ENCODE results near the gene DISC1.

Gene DISC1

DNA sequence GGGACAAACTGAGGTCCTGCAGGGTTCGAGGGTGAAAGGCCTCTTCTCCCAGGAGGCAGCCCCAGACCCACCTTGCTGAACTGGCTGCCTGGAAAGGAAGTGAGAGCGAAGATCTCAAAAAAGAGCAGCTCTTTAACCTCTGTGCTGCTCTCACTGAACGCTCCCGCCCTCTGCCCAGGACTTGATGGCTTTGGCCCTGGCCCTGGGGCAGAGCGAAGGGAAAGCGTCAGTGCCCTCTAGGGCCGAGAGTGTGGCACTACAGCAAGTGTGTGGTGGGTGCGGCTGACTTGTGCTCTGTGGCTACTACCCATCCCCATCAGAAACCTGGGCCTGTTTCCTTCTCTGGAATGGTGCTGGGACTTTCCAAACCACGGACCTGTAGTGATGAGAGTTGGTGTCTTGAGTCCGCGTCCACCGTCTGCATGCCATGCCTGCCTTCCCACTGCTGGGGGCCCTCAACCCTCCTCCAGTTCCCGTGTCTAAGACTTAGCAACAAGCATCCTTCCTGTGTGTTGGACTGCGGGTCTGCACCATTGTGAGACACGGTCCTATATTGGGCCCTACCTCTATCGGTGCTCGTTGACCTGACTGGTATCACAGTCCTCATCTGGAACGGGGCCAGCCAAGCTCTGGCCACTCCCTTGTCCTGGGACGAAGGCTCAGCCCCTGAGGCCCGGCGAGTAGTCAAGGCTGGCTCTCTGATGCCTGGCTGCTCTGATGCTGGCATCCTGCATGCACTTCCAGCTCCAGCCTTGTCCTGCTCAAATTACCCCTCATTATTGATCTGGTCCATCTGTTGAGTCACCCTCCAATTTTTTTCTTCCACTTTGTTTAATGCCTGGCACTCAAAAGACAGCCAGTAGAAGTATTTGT, 180.3 kb downstream of the DISC1 start:
- peak in 1 of 2 donors; percentile 2 for DNase-seq (ENCODE audit: low read depth in 1 of 2, low spot score in 1 of 2)

DNA sequence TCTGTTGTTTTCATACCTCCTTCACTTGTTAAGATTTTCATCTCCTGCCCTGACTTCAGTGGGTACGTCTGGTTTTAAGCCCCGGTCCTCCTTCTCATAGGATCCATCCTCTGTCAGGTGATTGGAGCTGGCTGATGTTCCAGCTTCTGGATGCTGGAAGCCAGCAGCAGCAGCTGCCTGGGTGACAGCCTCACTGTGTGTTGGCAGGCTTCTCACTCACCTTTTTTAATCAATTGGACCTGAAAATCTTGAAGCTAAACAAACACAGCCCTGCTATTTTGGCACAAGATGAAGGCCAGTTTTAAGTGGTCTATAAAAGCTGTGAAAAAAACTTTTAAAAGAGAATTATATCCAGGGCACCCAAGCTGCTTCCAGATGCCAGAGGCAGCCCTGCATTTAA, 181.0 kb downstream of the DISC1 start:
- DNase-seq (ENCODE audit: low read depth in 1 of 2, low spot score in 1 of 2): no peak

DNA sequence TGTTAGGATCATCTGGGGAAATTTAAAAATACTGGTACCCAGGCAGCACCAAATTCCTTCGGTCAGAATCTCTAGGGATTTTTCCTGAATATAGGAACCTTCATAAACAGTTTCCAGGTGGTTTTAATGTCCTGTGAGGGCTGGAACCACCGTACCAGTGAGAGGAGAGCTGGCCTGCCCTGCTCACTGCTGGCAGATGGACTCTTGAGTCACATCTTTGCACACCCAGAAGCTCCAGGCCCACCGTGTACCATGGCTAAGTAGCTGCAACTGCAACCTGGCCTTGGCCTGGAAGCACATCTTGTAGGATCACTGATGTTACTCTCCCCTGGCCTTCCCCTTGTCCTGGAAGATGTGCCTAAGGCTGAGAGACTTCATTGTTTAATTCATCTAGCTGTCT, 181.5 kb downstream of the DISC1 start:
- no peak for DNase-seq (ENCODE audit: low read depth in 1 of 2, low spot score in 1 of 2)

GRCh38 chr1:231808990-231809389, 182.4 kb downstream of the DISC1 start:
- no peak for DNase-seq (ENCODE audit: low read depth in 1 of 2, low spot score in 1 of 2)

DNA sequence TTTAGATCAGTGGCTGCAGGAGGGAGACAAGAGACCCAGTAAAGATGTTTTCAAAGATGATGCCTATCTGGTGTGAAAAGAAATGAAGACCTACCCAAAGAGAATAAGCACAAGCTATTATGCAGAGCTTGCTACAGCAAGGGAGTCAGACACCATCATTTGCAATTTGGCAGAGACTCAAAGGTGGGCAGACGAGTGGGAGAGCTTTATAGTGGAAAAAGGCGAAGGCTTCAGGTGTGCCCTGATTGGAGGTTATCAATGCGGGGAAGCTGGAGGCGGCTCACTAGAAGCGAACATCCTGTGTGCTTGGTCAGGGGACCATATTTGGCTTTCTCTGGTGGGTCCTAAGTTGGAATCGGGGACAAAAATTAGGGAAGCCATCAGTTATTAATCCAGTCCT, 183.8 kb downstream of the DISC1 start:
- DNase-seq (ENCODE audit: low read depth in 1 of 2, low spot score in 1 of 2): no peak

DNA sequence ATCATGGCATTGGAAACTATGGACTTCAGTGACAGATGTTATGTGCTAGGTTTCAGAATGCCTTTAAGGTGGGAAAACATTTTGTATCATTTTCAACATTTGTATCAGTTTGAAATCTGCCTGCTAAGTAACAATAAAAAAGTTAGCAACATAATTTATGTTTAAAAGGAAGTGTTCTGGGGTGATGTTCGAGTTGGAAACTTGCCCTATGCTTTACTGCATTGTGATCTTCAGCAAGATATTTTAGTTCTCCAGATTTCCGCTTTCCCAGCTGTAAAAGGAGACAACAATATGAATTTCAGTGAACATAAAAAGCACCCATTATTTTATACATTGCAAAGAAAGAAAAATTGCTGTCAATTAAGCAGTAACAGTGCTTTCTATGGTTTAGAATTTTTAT, 187.4 kb downstream of the DISC1 start:
- DNase-seq (ENCODE audit: low read depth in 1 of 2, low spot score in 1 of 2): no peak

- DNase-seq (ENCODE audit: low read depth in 1 of 2, low spot score in 1 of 2): no peak
Observed at GRCh38 chr1:231814521-231814920, 187.9 kb downstream of the DISC1 start.

- DNase-seq (ENCODE audit: low read depth in 1 of 2, low spot score in 1 of 2): no peak
Observed at GRCh38 chr1:231817801-231818200, 191.2 kb downstream of the DISC1 start.

- no peak for DNase-seq (ENCODE audit: low read depth in 1 of 2, low spot score in 1 of 2)
Observed at GRCh38 chr1:231818337-231818736, 191.7 kb downstream of the DISC1 start.

GRCh38 chr1:231821281-231821680, 194.7 kb downstream of the DISC1 start:
- no peak for DNase-seq (ENCODE audit: low read depth in 1 of 2, low spot score in 1 of 2)

DNA sequence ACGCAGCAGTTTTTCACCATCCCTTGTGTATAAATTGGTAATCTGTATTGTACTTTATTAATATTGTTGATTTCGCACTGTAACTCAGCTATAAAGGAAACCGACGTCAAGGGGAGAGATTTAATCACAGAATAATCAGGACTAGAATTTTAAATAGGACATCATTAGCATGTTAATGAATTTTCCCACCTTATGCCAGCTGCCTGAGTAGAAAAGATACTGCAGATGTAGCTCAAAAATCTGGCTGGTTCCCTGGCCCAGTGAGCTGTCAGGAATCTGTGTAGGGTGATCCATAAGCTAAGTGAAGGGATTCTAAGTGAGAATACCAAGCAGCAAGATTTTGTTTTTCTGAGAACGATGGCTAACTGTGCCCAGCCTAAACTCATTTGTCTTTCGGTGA, 195.5 kb downstream of the DISC1 start:
- DNase-seq (ENCODE audit: low read depth in 1 of 2, low spot score in 1 of 2): no peak

- DNase-seq (ENCODE audit: low read depth in 1 of 2, low spot score in 1 of 2): no peak
Observed at GRCh38 chr1:231826566-231826965, 200.0 kb downstream of the DISC1 start.

DNA sequence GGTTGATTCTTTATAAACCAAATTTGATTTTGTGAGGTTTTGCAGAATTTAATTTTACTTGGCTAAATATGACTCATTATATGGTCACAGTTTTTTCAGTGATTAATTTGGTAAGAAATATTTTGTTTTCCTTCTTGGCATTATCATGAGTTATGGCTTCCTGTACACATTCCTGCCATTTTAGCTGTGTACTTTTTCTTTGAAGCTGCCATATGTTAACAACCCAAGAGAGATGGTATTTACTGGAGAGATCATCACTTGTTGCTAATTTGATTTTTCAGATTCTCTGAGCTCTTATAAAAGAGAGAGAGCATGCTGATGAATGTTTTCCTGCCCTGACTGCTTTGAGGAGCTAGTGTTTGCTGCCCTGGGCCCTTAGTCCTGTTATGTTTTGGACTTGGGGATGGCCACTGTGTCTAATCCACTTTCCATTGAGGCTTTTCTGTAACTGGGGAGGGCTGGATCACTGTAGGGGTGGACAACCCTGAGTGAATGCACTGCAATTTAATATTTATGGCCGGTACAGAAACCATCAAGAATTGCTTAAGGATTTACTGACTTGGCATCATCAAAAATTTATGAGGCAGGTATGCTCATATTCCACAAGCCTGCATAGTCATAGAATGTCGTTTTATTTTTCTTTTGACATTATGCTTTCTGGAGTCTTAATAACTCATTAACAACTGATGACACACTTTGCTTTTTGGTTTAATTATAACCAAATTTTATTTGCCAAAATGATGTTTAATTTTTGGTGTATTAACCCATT, 200.9 kb downstream of the DISC1 start:
- DNase-seq (ENCODE audit: low read depth in 1 of 2, low spot score in 1 of 2): no peak

GRCh38 chr1:231828182-231828920, 201.8 kb downstream of the DISC1 start:
- no peak for DNase-seq (ENCODE audit: low read depth in 1 of 2, low spot score in 1 of 2)

GRCh38 chr1:231829332-231829731, 202.7 kb downstream of the DISC1 start:
- DNase-seq (ENCODE audit: low read depth in 1 of 2, low spot score in 1 of 2): no peak

DNA sequence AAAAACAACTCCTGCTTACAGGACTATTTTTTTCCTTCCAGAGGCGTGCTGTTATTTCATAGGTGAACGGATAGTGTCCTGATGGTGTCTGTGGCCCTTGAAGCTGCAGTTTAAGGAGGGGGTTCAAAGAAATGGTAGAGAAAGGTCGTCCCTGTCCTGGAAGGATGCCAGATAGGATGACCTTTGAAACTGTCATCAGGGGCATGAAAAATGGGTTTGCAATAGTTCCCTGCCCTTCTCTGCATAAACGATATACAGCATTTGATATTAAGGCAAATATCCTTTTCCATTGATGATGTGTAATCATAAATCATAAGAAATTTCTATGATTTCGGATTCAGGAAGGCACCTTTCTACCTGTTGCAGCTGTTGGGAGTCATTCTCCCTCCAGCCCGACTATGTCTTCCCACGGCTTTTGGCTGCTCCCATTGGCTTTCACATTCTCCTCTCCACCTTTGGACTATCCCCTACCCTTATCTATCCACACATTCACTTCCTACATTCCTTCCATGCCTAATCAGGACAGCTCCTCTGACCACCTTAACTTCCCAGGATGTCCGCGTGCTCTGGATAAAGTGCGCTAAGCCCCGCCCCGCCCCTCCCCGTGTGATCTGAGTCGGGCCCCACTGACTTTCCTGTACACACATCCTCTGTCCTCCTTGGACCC, 209.8 kb downstream of the DISC1 start:
- no peak for DNase-seq (ENCODE audit: low read depth in 1 of 2, low spot score in 1 of 2)

DNA sequence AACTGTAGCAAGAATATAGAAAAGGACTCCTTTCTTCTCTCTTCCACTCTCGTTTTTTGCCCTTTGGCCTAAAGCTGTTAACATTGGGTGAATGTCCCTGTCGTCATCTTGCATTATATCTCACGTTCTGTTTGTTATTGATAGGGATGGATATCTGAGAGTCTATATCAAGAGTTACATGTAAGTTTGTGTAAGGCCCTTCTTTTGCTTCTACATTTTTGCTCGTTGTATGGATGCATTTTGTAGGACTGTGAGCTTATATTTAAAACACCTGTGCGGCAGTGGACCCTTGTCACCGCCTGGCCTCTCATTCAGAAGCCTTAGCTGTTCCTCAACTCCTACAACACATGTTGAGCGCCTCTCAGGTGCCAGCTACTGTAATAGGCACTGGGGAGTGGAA, 211.9 kb downstream of the DISC1 start:
- DNase-seq (ENCODE audit: low read depth in 1 of 2, low spot score in 1 of 2): no peak

DNA sequence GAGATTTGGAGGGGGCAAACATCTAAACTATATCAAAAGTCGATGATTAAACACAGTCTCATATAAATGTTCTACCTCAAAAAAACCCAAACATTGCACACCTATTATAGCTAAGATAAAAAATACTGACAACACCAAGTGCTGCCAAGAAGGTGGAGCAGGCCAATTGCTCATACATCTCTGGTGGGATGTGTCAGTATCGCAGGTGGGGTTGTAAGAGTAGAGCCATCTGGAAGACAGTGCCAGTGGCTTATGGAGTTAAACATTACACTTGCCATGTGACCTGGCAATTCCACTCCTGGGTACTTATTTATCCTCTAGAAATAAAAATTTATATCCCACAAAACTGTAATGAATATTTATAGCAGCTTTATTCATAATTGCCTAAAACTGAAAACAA, 213.4 kb downstream of the DISC1 start:
- DNase-seq (ENCODE audit: low read depth in 1 of 2, low spot score in 1 of 2): no peak

DNA sequence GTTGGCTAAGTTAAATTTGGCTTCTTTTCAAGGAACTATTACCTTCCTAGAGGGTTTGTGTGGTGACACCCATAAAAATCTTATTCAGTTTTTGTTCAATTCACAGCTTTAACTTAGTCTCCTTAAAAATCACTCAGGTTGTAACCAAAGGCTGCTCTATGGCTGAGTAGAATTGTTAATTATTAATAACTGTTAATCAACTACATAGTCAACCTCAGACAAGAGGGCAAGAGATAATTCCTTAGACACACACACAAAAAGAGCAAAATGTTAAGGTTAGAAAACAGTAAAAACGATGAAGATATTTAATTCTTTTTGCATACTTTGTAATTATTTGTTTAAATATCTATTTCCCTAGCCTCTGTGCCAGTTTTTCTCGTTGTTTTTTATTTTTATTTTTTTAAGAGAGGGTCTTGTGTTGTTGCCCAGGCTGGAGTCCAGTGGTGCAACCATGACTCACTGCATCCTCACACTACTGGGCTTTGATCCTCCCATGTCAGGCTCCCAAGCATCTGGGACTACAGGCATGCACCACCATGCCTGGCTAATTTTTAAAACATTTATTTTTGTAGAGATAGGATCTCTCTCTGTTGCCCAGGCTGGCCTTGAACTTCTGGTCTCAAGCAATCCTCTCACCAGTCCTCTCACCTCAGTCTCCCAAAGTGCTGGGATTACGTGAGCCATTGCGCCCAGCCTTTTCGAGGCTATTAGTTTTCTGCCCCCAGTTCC, 215.2 kb downstream of the DISC1 start:
- DNase-seq (ENCODE audit: low read depth in 1 of 2, low spot score in 1 of 2): no peak

DNA sequence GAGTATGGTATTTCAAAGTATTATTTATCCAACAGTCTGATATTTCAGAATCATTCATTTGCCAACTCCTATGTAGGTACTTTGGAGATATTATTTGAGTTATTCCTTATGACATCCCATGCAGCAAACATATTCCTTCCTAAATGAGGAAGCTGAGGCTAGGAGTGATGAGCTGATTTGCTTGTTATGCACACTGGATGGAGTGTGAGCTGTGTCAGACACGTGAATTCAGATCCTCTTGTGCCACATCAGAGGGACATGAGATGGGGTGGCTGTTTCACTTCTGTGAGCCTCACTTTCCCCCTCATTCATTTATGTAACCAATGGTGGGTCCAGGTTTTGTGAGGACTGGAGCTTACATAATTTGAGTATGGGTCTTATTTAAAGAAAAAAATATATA, 215.9 kb downstream of the DISC1 start:
- DNase-seq (ENCODE audit: low read depth in 1 of 2, low spot score in 1 of 2): no peak

All from activated CD4-positive, alpha-beta T cell treated with anti-CD3 and anti-CD28 coated beads, Interleukin-2, amount 50 U/mL, for 24 hours (primary cell).